Activated CD8-positive, alpha-beta T cell treated with anti-CD3 and anti-CD28 coated beads for 36 hours (primary cell): ENCODE measurements around the gene RHEB. TPM values are rescaled to one million over a fixed set of nuclear protein-coding genes. Genes with fewer than 3 reads are reported as not detected.

Experiments used
- ATAC-seq: fragments of 200-7000 bp; cut with Tn5 transposase; one replicate; pipeline ENCODE4 v1.10.0; 2021; ENCODE audit warnings: mild to moderate bottlenecking, moderate library complexity
- CTCF ChIA-PET: fragments of 350-600 bp; sonication (Branson Sonifier 250); formaldehyde crosslinking; loops from one replicate; lab custom pipeline; 2021; ENCODE audit warnings: antibody characterized with exemption; lab: Charles Lee
- POLR2A ChIA-PET: fragments of 350-600 bp; sonication (Branson Sonifier 250); formaldehyde crosslinking; loops from one replicate; lab custom pipeline; 2021; ENCODE audit warnings: antibody characterized with exemption; lab: Charles Lee
- DNase-seq: peaks from one replicate; pipeline ENCODE4 v3.0.0-alpha.2; 2020
- H3K27ac Mint-ChIP-seq: one replicate; pipeline ENCODE4 v1.8.0; 2021; ENCODE audit warnings: mild to moderate bottlenecking, mixed read lengths
- H3K27me3 Mint-ChIP-seq: one replicate; pipeline ENCODE4 v1.8.0; 2021; ENCODE audit warnings: mixed read lengths
- H3K36me3 Mint-ChIP-seq: one replicate; pipeline ENCODE4 v1.8.0; 2021; ENCODE audit warnings: low read depth, mixed read lengths
- H3K4me1 Mint-ChIP-seq: one replicate; pipeline ENCODE4 v1.8.0; 2021; ENCODE audit warnings: low read depth, mixed read lengths
- H3K4me3 Mint-ChIP-seq: one replicate; pipeline ENCODE4 v1.8.0; 2021; ENCODE audit warnings: mild to moderate bottlenecking, moderate library complexity, mixed read lengths
- H3K9me3 Mint-ChIP-seq: one replicate; pipeline ENCODE4 v1.8.0; 2021; ENCODE audit warnings: mixed read lengths
- intact Hi-C: fragments of 100-400 bp; cut with micrococcal nuclease; formaldehyde crosslinking; loops from one replicate; pipeline ENCODE4 v1.10.0; 2022
- total RNA-seq, 2 experiments: library from RNA; stranded (reverse); gene quantifications; one replicate each; pipeline ENCODE4 v1.2.3, GENCODE V29; 2021
- TF ChIP-seq, protein P1 (sequence below): fragments of 200-600 bp; IDR thresholded peaks from one replicate; pipeline ENCODE4 v1.8.0; 2022; ENCODE audit warnings: antibody characterized with exemption, mild to moderate bottlenecking

RHEB gene, protein sequence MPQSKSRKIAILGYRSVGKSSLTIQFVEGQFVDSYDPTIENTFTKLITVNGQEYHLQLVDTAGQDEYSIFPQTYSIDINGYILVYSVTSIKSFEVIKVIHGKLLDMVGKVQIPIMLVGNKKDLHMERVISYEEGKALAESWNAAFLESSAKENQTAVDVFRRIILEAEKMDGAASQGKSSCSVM
- total RNA-seq, result 10 to 100 TPM; 42.0 to 42.6 TPM

GRCh38 chr7:151519765-151520418 is at the start of gene RHEB:
Gene RHEB, minus strand, starts transcription at chr7:151519895. Its CDS starts 384 bp downstream, at chr7:151519511.
- peak; percentile 99 for DNase-seq
- CTCF ChIA-PET, result interaction anchor here (0.7 to 3.7 kb wide), 4 partner anchors 71 to 240 kb away, joined by 3 to 17 read pairs (median 4); no protein-coding TSS in a partner anchor
- H3K27me3 Mint-ChIP-seq, result no peaks in the 10 kb centered on the region
- ATAC-seq, result peak; percentile 88
- peaks cover 33% of the 10 kb centered on the region for H3K4me1 Mint-ChIP-seq
- peak within 1 kb of the TSS; percentile 98 for H3K27ac Mint-ChIP-seq
- intact Hi-C loops, result loop anchor here (5.0 kb wide), 2 partner anchors 48 to 112 kb away; no protein-coding TSS in a partner anchor
- H3K36me3 Mint-ChIP-seq, result peaks cover 16% of the 10 kb centered on the region
- TF ChIP-seq, protein P1, sequence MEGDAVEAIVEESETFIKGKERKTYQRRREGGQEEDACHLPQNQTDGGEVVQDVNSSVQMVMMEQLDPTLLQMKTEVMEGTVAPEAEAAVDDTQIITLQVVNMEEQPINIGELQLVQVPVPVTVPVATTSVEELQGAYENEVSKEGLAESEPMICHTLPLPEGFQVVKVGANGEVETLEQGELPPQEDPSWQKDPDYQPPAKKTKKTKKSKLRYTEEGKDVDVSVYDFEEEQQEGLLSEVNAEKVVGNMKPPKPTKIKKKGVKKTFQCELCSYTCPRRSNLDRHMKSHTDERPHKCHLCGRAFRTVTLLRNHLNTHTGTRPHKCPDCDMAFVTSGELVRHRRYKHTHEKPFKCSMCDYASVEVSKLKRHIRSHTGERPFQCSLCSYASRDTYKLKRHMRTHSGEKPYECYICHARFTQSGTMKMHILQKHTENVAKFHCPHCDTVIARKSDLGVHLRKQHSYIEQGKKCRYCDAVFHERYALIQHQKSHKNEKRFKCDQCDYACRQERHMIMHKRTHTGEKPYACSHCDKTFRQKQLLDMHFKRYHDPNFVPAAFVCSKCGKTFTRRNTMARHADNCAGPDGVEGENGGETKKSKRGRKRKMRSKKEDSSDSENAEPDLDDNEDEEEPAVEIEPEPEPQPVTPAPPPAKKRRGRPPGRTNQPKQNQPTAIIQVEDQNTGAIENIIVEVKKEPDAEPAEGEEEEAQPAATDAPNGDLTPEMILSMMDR, result no peak
- POLR2A ChIA-PET, result interaction anchor here (0.7 to 4.3 kb wide), 10 partner anchors 10 to 250 kb away, joined by 3 to 21 read pairs (median 4); partner anchors contain the start of gene CRYGN
- H3K9me3 Mint-ChIP-seq, result no peaks in the 10 kb centered on the region
- peak within 1 kb of the TSS; percentile 95 for H3K4me3 Mint-ChIP-seq

DNA sequence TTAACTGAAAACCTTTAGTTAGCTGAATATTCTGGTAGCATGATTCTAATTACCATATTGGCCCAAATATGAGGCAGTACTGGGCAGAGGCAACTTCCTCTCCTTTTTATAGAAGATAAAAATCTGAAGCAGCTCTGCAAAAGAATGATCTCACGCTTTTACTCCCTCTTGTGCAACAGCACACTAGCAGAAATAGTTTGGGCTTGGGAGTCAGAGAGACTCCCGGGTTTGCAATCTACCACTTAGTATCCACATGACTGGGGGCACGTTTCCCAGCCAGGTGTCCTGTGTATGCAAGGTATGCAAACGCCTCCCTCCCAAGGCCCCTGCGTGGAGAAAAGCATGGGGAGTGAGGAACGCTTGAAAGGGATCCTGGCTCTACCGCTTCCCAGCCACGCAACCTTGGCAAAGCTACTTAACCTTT is 47.2 kb upstream of the RHEB start:
- Mint-ChIP-seq H3K36me3 (peaks cover 6% of the 10 kb centered on the region), H3K4me1 (no peaks in the 10 kb centered on the region), H3K27ac (no peak overlapping the region), H3K27me3 (no peaks in the 10 kb centered on the region), H3K9me3 (no peaks in the 10 kb centered on the region), H3K4me3 (no peak overlapping the region)
- TF ChIP-seq, protein P1, result no peak
- DNase-seq (no peak), ATAC-seq (no peak)
- ChIA-PET CTCF (interaction anchor here (1.0 to 1.9 kb wide), 4 partner anchors 8 to 216 kb away, joined by 3 to 5 read pairs (median 4); no protein-coding TSS in a partner anchor), POLR2A (no interaction called here)
- intact Hi-C loops, result loop anchor here (5.0 kb wide), 1 partner anchor 195 kb away; no protein-coding TSS in a partner anchor

DNA sequence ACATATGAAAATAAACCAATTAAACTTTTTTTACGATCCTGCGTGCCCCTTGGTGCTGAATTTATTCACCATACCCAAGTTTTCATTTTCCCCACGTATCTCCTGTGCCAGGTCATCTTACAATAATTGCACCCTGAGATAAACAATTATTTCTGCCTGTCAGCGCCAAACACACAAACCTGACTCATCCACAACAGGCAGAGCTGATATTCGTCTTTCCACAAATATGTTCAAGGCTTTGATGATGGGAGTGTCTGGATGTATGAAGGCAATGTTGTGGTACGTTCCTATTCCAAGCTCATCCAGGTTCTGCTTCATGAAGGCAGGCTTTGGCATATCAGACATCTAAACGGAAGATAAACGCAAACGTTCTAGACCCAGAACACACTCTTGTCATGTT is 45.8 kb upstream of the RHEB start:
- CTCF ChIA-PET, result interaction anchor here (0.9 kb wide), 1 partner anchor 218 kb away, joined by 3 read pairs; no protein-coding TSS in a partner anchor
- intact Hi-C loops, result loop anchor here (5.0 kb wide), 1 partner anchor 197 kb away; no protein-coding TSS in a partner anchor
- H3K27ac Mint-ChIP-seq, result no peak overlapping the region

GRCh38 chr7:151560243-151560642 is 40.5 kb upstream of the RHEB start:
- Mint-ChIP-seq H3K4me1 (peaks cover 14% of the 10 kb centered on the region), H3K27me3 (no peaks in the 10 kb centered on the region), H3K27ac (peak overlapping the region; percentile 71), H3K36me3 (peaks cover 15% of the 10 kb centered on the region), H3K9me3 (no peaks in the 10 kb centered on the region), H3K4me3 (no peak overlapping the region)
- DNase-seq, result peak; percentile 10
- ATAC-seq, result peak; percentile 68
- TF ChIP-seq, protein P1, result no peak
- intact Hi-C loops, result no loop called here
- POLR2A ChIA-PET, result no interaction called here
- CTCF ChIA-PET, result no interaction called here

More for the DNA sequence above, 45.8 kb upstream of the RHEB start:
- no peak for ATAC-seq
- DNase-seq, result no peak
- POLR2A ChIA-PET, result no interaction called here
- H3K4me1 Mint-ChIP-seq, result peaks cover 4% of the 10 kb centered on the region
- peaks cover 10% of the 10 kb centered on the region for H3K36me3 Mint-ChIP-seq
- H3K27me3 Mint-ChIP-seq, result no peaks in the 10 kb centered on the region
- no peaks in the 10 kb centered on the region for H3K9me3 Mint-ChIP-seq
- TF ChIP-seq, protein P1, result no peak
- H3K4me3 Mint-ChIP-seq, result no peak overlapping the region
